Esophagus squamous epithelium (tissue), 4 donors: Measurements from ENCODE around the gene CIDEB.

Source experiments
- POLR2A ChIP-seq, 4 donors: fragments of 450-650 bp; IDR thresholded peaks; one replicate each; pipeline ENCODE4 v1.6.1; 2017; ENCODE audit warnings: antibody characterized with exemption in 4 of 4, mild to moderate bottlenecking in 4 of 4, moderate library complexity in 3 of 4
- TF ChIP-seq, protein P1 (sequence below), 6 experiments: fragments of 450-650 bp in 4 of 6; fragments of 200-600 bp in 2 of 6; sonication (generic) in 2 of 6; IDR thresholded peaks; one replicate each; pipeline ENCODE4 v1.5.1; 2016 to 2019; ENCODE audit warnings: antibody characterized with exemption in 6 of 6, mild to moderate bottlenecking in 4 of 6, moderate library complexity in 4 of 6

DNA sequence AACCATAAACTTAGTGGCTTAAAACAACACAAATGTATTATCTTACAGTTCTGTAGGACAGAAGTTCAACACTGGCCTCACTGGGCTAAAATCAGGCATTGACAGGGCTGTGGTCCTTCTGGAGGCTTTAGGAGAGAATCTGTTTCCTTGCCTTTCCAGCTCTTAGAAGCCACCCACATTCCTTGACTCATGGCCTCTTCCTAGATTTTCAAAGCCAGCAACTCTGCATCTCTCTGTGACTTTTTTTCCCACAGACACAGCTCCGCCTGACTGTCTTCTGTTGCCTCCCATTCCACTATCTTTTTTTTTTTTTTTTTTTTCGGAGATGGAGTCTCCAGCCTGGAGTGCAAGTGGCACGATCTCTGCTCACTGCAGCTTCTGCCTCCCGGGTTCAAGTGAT, 48.4 kb upstream of the CIDEB start:
- TF ChIP-seq, protein P1, sequence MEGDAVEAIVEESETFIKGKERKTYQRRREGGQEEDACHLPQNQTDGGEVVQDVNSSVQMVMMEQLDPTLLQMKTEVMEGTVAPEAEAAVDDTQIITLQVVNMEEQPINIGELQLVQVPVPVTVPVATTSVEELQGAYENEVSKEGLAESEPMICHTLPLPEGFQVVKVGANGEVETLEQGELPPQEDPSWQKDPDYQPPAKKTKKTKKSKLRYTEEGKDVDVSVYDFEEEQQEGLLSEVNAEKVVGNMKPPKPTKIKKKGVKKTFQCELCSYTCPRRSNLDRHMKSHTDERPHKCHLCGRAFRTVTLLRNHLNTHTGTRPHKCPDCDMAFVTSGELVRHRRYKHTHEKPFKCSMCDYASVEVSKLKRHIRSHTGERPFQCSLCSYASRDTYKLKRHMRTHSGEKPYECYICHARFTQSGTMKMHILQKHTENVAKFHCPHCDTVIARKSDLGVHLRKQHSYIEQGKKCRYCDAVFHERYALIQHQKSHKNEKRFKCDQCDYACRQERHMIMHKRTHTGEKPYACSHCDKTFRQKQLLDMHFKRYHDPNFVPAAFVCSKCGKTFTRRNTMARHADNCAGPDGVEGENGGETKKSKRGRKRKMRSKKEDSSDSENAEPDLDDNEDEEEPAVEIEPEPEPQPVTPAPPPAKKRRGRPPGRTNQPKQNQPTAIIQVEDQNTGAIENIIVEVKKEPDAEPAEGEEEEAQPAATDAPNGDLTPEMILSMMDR (IDR thresholded peaks at IDR 0.05): no peak
- TF ChIP-seq POLR2A (IDR thresholded peaks at IDR 0.05): no peak
